Measurements from ENCODE around the gene PTPN14.

DNA sequence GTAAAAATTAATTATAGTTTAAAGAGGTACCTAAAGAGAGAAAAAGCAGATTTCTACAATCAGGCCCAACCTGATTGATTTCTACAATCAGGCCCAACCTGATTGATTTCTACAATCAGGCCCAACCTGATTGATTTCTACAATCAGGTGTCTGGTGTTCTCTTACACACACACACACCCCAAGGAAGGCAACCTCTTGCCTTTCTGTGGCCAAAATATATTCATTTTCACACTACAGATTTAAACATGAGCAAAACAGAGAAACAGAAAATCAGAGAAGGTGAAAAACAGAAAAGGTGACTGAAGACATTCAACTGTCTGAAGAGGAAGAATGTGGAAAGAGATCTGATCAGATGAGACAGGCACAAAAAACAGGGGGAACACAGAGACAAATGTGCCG lies 166.0 kb downstream of the PTPN14 start:
- TF ChIP-seq, protein P1, sequence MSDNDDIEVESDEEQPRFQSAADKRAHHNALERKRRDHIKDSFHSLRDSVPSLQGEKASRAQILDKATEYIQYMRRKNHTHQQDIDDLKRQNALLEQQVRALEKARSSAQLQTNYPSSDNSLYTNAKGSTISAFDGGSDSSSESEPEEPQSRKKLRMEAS (CRISPR knock-in tag; IDR thresholded peaks at IDR 0.05) = no peak
- TF ChIP-seq, protein P2, sequence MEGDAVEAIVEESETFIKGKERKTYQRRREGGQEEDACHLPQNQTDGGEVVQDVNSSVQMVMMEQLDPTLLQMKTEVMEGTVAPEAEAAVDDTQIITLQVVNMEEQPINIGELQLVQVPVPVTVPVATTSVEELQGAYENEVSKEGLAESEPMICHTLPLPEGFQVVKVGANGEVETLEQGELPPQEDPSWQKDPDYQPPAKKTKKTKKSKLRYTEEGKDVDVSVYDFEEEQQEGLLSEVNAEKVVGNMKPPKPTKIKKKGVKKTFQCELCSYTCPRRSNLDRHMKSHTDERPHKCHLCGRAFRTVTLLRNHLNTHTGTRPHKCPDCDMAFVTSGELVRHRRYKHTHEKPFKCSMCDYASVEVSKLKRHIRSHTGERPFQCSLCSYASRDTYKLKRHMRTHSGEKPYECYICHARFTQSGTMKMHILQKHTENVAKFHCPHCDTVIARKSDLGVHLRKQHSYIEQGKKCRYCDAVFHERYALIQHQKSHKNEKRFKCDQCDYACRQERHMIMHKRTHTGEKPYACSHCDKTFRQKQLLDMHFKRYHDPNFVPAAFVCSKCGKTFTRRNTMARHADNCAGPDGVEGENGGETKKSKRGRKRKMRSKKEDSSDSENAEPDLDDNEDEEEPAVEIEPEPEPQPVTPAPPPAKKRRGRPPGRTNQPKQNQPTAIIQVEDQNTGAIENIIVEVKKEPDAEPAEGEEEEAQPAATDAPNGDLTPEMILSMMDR (IDR thresholded peaks at IDR 0.05) = no peak
- no peak for TF ChIP-seq SP1 (CRISPR knock-in tag; conservative IDR thresholded peaks at IDR 0.05)
- TF ChIP-seq ZNF396 (CRISPR knock-in tag; IDR thresholded peaks at IDR 0.05; ENCODE audit: borderline replicate concordance) = no peak
- TF ChIP-seq MXD4 (CRISPR knock-in tag; IDR thresholded peaks at IDR 0.05; ENCODE audit: borderline replicate concordance) = no peak
- TF ChIP-seq, protein P3, sequence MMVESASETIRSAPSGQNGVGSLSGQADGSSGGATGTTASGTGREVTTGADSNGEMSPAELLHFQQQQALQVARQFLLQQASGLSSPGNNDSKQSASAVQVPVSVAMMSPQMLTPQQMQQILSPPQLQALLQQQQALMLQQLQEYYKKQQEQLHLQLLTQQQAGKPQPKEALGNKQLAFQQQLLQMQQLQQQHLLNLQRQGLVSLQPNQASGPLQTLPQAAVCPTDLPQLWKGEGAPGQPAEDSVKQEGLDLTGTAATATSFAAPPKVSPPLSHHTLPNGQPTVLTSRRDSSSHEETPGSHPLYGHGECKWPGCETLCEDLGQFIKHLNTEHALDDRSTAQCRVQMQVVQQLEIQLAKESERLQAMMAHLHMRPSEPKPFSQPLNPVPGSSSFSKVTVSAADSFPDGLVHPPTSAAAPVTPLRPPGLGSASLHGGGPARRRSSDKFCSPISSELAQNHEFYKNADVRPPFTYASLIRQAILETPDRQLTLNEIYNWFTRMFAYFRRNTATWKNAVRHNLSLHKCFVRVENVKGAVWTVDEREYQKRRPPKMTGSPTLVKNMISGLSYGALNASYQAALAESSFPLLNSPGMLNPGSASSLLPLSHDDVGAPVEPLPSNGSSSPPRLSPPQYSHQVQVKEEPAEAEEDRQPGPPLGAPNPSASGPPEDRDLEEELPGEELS (CRISPR knock-in tag; IDR thresholded peaks at IDR 0.05) = no peak
- no peak for TF ChIP-seq CREB1 (CRISPR knock-in tag; IDR thresholded peaks at IDR 0.05)
- no peak for TF ChIP-seq ZBTB21 (CRISPR knock-in tag; IDR thresholded peaks at IDR 0.05; ENCODE audit: borderline replicate concordance)
